Middle frontal gyrus (tissue), 1 donor: ENCODE results near the gene PSMG4.

Experiments used
- DNase-seq: peaks from one replicate; pipeline ENCODE4 v3.0.0-alpha.2; 2015; ENCODE audit warnings: low spot score; ENCODE audit errors: extremely low spot score

The PSMG4 gene

DNA sequence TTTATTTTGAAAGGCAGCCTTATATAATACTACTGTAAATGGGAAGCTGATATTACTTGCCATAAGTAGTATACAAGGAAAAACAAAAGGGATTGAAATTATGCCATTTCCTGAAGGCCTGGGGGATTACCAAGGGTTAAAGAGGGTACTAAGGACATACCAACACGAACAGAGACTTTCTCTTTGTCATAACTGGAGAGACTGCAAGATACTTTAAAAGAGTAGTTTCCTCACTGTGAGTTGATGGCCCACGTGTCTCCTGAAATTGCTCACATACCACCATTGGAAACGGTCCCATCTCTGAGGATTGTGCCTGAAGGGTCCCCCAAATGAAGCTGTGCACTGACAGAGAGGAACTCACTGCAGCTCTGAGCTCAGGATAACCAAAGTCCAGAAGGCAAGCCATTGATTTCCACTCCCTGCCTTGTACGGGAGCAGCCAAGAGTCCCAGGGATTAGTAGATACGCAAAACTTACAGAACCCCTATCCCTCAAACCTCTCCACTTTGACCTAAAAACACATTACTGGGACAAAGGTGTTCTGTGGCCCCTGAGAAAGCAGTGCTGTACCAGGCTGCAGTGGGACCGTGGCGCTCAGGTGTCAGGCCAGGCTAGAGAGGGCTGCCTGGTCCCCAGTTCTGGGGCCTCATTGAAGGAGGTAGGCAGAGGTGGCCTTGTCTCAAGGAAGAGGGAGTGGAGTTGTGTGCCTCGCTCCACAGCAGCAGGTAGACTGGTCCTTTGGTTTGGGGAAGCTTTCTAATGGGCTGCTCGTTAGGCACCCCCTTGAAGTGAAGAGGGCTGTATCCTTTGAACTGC lies 15.2 kb downstream of the PSMG4 start:
- DNase-seq, result no peak

DNA sequence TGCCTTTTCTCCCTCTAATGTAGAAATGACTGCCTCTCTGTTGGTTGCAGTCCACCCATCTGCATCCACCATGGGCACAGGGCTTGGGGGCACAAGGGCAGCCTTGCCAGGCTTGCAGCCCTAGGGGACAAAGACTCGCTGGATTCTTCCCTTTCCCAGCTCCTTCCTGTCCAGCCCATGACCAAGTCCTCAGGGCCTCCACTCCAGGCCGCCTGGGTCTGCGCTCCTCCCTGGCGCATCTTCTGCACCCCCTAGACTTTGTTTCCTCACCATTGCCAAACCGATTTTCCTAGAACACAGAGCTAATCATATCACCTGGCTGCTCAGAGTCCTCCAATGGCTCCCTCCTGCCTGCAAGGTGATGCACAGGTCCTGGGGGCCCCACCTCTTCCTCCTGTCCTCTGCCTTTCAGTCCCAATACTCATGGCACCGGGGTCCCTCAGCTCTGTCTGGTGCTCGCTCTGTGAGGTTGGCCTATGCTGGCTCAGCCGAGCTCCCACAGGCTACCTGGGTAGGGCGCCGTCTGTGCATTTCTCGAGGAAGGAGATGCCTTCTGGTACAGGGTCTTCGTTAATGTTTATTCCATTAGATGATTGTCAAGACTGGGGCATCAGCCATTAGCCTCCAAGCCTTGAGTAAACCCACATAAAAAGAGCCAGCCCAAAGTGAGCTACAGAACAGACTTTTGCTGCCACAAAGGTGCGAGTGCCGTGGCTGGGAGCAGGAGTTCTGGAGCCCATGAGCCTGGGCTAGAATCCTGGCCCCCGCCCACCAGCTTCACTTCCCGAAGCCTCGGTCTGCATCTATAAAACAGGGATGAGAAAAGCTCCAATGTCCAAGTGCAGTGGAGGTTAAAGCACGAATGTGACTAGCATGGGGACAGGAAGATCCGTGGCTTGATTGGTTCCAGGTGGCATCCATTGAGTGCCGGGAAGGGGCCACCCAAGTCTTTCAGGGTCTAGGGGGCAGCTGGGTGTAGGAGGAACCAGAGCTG lies 17.7 kb downstream of the PSMG4 start:
- no peak for DNase-seq

DNA sequence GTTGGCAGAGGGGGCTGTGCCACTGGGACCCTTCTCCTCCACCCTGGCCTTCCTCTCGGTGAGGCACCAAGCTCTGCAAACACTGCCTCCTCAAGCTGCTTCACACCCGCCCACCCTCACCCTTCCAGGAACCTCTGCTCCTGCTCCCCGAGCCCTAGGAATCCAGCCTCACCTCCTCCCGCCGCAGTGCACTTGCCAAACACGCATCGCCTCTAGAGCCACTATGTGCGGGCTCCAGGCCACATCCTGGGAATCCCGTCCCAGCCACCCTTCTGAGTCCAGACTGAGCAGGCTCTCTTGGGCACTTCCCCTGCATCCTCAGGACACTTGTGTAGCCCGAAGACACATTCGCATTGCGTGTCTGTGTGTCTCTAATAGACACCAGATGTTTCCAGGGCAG lies 18.5 kb downstream of the PSMG4 start:
- no peak for DNase-seq

DNA sequence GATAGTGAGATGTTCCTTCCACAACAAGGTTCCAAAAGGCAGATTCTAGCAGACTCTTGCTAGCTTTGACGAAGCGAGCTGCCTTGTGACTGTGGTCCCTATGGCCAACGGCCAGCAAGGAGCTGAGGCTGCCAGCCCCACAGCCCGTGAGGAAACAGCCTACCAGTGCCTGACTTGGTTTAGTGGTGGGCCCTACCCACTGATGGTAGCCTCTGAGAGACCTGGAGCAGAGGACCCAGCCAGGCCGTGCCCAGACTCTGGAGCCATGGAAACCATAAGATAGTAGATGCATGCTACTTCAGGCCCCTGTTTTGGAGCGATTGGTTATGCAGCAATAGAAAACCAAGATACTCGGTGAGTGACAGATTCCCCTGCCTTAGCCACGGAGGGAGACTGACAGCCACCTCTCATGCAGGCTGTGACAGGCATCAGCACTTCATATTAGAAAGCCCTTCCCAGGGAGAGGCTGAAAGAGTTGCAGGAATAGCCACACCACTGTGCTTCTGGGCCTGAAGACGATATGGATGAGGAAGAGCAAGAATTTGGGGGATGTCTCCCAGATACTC lies 19.2 kb downstream of the PSMG4 start:
- no peak for DNase-seq

DNA sequence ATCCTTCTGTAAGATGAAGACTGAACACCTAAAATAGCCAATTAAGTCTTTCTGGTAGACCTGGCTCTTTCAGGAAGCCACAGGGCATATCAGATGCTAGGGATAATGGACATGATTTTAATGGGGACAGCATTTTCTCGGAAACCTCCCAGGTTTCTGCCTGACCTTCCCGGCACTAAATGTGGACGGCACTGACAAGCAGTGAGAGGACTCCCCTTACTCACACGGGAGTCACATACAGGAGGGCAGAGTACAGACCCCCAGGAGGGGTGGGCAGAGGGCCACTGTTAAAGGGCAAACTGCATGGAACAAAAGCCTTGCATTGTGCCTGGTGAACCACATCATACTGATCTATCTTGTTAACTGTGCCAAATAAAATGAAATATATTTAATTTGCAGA lies 19.9 kb downstream of the PSMG4 start:
- no peak for DNase-seq

DNA sequence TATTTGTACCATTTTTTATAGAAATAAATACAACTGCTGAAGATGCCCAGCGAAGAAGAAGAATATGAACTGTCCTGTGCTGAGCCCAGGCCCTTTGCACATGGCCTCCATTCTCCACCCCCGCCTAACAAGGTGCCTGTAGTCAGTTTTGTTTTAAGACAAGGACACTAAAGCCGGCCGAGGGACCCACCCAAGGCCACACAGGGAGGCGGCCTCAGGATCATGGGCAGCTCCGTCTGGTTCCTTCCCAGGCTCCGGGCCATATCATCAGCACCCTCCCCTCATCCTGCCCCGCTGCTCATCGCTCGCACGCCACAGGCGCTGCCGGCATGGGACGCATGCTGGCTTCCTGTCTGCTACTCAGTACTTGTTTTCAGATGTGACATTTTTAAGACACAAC lies 21.3 kb downstream of the PSMG4 start:
- no peak for DNase-seq

DNA sequence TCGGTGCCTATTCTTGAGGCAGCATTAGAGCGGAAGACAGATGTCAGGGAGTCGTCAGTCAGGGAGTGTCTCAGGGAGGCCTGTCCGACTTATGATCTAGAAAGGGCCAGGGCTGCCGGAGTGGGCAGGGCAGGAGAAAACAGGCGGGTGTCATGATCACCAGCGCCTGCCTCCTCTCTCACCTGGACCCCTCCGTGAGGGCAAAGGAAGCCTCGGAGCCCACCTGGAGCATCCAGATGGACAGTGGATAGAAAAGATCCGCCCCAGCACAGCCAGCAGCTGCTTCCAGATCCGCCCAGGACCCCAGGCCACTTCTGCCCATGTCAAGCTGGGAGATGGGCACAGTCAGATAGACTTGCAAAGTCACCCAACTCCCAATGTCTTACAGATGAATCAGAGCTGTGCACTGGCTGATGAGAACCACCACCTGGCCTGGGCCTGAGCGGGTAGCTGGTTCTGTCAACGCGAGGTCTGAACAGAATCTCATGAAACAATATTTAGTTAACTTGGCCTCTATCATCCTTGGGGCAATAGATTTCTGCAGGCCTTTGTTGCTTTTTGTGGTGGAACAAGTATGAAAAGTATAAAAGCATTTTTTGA lies 22.2 kb downstream of the PSMG4 start:
- DNase-seq, result no peak

DNA sequence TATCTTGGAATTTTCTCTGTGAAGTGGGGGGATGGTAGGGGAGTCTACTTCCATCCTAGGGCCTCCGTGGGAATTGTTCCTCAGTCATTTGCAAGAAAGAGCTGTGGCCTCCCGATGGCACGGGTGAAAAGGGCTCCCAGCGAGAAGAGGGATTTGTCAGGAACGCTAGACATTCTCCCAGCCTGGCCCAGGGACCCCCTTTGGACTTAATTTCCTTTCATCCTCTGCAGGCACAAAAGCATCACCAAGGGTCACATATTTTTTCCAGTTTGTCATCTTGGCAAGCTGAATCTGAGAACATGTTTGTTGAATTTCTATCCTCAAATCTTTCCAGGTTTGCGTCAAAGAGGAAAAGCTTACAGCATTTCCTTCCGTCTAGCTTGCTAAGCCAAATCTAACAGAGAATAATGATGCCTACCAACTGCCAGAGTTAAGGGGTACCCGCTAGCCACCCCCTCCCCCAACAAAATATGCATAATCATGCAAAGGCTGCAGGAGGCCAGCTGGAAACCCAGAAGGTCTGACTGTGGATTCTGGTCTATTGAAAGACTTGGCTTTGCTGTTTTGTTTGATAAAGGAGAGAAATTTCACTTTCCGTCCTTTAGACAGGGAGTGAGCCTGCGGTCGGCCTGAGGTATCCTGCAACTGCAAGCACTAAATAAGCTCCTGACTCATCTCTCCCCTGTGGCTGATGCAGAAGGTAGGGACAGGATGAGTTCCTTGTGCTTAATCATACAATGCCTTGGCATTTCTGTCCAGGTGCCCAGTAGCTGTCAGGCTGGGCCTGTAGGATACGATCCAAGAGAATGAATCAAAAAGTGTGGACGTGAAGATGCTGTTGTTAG lies 23.1 kb downstream of the PSMG4 start:
- no peak for DNase-seq

DNA sequence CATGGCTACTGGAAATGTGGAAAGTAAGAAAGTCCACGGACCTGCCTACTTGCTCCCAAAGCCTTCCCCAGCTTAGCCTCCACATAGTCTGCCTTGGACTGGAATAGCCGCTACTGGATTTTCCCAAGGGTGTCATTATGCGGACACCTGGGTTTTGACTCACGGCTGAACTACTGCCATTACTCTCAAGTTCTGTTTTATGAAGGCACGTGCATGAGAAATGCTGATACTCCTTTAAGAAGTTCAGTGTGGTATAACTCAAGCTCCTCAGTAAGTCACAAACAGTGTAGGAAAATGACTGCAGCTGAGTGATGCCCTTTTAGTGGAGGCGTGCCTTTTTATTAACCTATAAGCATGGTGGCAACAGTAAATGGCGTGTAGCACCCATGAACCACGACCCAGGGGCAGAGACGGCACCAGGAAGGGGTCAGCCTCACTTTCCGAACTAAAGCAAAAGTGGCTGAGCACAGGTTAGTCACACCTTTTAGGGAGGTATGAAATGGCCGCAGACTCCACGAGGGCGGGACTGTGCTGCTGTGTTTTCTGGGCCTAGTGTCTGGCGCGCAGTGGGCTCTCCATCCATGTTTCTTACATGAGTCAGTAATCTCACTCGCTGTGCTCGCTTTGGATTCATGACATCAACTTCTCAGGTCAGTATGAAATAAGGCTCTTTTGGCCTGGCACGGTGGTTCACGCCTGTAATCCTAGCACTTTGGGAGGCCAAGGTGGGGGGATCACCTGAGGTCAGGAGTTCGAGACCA lies 23.9 kb downstream of the PSMG4 start:
- no peak for DNase-seq

DNA sequence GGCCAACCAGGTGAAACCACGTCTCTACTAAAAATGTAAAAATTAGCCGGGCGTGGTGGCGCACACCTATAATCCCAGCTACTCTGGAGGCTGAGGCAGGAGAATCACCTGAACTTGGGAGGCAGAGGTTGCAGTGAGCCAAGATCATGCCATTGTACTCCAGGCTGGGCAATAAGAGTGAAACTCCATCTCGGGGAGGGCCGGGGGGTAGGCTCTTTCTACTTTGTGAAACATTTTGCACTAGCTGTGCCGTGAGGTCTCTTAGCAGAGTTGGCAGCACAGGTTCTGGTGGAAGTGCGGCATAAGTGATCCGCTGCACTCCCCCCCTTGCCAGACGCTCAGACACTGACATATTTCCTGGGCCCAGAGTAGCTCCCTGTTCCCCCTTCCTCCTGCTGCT lies 24.5 kb downstream of the PSMG4 start:
- DNase-seq, result no peak

DNA sequence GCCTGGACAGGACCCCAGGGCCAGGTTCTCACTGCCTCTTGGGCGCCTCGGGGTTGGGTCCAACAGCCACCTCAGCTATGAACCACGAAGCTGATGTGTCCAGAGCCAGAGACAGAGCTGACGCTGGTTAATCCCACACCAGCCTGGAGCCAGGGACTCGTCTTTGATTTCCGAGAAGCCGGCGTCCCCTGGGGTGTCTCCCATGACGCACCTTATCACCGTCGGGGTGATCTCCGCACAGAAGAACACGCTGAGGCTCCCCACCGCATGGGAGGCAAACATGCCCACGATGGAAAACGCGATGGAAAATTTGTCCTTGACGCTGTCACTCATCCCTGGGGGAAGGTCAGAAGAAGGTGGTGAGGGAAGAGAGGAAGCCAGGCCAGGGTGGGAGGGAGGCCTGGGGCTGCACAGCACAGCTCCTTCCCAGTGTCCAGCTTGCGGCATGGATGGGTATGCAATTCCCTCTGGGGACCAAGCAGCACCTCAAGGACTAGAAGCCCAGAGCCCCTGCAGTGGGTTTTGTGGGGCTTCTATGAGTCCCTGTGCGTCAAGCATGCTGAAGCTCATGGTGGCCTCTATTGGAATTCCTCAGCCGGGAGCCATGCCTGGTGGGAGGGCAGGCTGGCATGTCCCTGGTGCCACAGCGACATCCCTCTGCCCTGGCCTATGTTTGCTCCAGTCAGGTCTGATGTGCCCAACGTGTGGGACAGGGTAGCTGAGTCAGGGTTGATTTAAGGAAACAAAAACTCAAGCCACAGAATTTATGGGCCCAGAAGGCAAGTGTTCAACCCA lies 25.1 kb downstream of the PSMG4 start:
- no peak for DNase-seq

DNA sequence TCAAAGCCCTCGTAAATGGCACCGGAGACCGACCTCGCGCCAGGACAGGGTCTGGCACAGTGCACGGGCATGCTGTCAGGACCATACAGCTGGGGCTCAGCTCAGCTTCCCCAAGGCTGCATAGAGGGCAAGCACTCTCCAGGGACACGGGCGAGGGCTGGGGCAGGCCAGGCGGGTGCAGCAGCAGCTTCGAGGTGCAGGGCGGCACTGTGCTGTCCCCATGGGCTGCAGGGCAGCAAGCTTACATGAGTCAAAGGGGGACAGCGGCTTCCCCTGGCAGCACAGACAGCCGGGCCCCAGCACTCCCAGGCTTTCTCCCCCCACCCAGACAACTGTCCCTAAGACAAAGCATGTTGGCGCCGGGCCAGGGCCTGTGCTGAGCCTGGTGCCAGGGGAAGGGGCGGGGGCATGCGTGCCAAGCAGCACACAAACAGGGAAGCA lies 25.7 kb downstream of the PSMG4 start:
- no peak for DNase-seq

DNA sequence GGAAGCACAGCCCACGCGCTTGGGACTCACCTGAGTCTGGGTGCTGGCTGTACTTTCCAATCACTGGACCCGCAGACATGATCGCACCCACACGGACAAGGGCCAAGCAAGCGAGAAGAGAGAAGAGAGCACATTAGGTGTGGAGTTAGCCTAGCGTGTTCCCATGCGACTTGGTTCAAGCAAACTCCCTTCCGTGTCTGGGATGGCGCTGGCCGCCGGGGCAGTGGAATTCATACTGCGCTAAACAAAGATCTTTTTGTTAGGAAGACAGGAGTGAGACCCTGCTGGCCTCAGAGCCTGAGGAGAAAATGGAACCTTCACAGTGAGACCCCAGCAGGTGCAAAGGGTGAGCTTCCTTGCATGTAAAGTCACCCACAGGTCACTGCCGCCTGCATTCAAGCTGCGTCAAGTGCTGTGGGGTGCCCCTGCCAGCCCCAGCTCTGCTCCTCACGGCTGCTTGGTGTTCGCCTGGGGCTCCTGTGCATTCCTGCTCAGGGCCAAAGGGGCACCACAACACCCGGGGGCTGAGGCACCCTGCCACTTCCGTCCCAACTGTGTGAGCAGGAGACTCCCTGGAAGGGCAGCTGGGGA lies 26.4 kb downstream of the PSMG4 start:
- no peak for DNase-seq

DNA sequence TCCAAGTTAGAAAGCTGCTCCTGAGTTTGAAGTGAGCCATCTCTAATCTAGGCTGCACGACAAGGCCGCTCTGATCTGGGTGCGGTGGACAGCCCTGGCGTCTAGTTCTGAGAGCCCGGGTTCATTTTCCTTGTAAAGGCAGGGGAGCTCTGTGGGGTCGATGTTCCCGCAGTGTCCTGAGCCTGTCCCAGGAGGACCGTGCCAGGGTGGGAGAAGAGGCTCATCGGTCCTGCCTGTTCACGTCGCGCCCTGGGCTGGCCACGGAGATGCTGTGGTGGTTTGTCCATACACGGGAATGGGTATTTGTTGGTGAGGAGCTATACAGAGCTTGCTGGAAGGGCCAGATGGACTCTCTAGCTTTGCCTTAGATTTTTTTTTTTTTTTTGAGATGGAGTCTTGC lies 27.0 kb downstream of the PSMG4 start:
- DNase-seq, result no peak

DNA sequence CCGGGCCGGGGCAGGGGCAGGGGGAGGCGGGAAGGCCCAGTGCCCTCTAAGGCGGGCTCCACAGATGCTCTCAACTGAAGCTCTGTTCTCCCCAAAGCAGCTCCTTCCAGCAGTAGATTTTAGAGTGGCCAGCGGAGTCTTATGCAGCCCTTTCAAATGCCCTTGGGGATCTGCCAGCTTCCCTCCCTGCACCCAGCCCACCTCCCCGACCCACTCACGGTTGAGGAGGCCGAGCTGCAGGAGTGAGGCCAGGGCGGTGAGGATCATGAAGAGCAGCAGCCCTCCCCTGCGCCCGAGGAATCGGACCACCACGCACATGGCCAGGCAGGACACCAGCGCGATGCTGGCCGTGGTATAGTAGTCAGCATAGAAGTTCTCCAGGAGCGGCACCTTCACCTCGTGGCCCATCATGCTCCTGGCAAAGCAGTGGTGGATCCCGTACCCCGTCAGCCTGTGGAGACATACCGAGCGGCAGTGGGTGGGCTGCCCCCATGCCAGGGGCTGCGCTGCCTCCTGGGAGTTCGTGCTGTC lies 28.0 kb downstream of the PSMG4 start:
- no peak for DNase-seq

DNA sequence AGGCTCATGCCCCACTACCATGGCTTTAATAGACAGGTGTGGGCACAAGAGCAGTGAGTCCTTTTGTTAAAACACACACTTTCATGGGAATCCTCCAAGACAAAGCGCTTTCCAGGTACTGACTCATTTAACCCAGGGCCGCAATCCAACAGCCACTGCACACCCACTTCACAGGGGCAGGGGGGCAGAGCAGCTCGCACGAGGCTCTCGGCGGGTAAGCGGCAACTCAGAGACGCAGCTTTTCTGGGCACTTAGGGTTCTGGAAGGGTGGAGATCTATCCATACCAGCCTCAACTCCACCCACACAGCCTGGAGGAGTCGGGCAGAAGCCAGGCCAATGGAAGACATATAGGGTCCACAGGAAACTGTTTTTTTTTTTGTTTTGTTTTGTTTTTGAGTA lies 28.6 kb downstream of the PSMG4 start:
- DNase-seq, result no peak

DNA sequence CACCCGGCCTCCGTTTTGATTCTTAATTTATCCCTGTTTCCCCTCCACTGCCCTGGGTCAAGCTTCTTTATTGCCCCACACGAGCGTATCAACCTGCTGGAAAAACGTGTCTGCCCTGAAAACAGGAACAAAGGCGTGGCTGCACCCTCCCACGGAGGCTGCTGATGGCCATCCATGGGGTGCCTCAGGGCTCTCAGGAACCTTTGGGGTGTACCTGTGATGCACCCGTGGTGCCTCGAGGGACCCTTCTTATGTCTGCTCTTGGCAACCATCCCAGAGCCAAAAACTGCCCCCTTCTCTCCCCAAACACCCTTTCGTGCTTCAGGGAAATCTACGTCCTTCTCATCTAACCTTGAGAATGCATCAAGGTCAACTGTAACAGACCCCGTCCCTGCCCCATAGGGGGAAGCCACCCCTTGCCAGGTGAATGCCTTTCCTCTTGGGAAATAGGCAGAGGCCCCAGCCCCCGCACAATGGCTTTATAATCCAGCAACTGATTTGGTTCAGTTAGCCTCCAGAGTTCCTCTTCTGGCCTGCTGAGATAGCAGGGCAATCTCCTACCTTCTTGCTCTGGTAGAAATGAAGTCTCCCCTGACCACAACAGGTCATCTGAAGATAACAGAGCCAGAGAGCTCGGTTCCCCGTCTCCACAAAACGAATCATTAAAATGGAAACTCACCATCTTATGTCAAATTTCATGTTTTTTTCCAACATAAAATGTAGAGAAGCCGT lies 29.4 kb downstream of the PSMG4 start:
- DNase-seq, result no peak
